ENCODE data around the gene ELK4. TPM values are rescaled to one million over a fixed set of nuclear protein-coding genes. Genes with fewer than 3 reads are reported as not detected.

The ELK4 gene
- total and polyA plus RNA-seq, 2 experiments from 2014 or later, result 5.1 to 19.7 TPM

DNA sequence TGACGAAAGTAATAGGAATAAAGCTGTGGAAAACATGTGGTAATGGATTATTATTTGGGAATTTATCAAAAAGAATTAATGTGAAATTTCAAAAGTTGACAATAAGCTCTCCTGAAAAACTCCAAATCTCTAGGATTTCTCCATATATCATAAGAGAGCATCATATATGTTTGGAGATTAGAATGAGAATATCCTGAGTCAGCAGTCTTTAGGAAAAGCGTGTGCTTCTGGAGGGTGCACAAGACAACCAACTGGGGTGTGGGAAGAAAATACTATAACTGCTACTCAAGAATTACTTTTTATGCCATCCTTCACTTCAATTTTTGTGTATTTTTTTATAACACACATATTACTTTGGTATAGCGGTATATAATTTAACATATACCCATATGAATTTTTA is 19.7 kb downstream of the ELK4 start (continued):
- no peak for TF ChIP-seq CTCF (conservative IDR thresholded peaks at IDR 0.05; ENCODE audit: low read depth in 2 of 2)
- TF ChIP-seq JUNB (IDR thresholded peaks at IDR 0.05; ENCODE audit: unreplicated experiment), result no peak
- TF ChIP-seq, protein P1, sequence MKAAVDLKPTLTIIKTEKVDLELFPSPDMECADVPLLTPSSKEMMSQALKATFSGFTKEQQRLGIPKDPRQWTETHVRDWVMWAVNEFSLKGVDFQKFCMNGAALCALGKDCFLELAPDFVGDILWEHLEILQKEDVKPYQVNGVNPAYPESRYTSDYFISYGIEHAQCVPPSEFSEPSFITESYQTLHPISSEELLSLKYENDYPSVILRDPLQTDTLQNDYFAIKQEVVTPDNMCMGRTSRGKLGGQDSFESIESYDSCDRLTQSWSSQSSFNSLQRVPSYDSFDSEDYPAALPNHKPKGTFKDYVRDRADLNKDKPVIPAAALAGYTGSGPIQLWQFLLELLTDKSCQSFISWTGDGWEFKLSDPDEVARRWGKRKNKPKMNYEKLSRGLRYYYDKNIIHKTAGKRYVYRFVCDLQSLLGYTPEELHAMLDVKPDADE (IDR thresholded peaks at IDR 0.05), result no peak

DNA sequence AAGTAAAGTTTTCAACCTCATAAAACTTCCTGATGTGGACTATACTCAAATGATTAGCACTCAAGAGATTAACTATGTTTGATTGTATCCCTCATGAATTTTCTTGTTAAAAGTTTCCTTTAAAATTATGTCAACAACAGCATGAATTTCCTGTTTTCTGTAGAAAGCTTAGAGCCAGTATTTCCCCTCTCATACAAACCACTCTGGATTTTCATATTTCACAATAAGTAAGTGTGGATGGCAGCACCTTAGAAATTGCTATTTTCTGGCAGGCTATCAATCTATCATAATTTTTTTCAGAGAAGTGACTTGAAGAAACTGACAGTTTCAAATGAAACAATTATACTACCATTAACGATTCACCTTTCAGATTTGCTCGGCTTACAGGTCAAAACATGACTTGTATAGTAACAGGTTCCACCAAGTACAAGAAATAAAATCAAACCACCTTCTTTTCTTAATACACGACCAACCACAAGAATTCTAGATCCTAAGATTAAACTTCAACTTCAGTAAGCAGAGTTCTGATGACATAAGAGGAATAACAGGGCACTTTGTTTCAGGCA is 20.8 kb downstream of the ELK4 start:
- Histone ChIP-seq H3K27me3 (ENCODE audit: insufficient read depth) (no peaks in the 10 kb centered on the region), H3K79me2 (replicated peaks; ENCODE audit: insufficient read depth) (peaks cover 36% of the 10 kb centered on the region), H3K27ac (ENCODE audit: low read depth) (no peak overlapping the region), H3K36me3 (ENCODE audit: insufficient read depth) (peaks cover 23% of the 10 kb centered on the region), H3K9me2 (ENCODE audit: insufficient read depth) (no peaks in the 10 kb centered on the region), H3K4me2 (no peak overlapping the region), H2AFZ (no peak overlapping the region), H3K4me3 (no peak overlapping the region), H4K20me1 (replicated peaks; ENCODE audit: insufficient read depth) (peaks cover 22% of the 10 kb centered on the region), H3K4me1 (ENCODE audit: insufficient read depth) (no peaks in the 10 kb centered on the region), H3F3A (replicated peaks; ENCODE audit: low read depth) (no peaks in the 10 kb centered on the region)
- H3K36me3 Mint-ChIP-seq (ENCODE audit: low read depth), result peaks cover 43% of the 10 kb centered on the region; the same call in 2 of the 3 replicates
- no peaks in the 10 kb centered on the region for H3K27me3 Mint-ChIP-seq (ENCODE audit: insufficient read depth, low read depth, poor library complexity)
- peak overlapping the region; percentile 35; the same call in 1 of the 2 replicates for H3K27ac Mint-ChIP-seq
- 0 out of 3 replicates have a peak, but pooled peaks cover 4% of the 10 kb centered on the region for H3K4me1 Mint-ChIP-seq
- H3K4me3 Mint-ChIP-seq, result no peak overlapping the region
- DNase-seq (ENCODE audit: low spot score), result no peak
- no peak for ATAC-seq
- no peaks in the 10 kb centered on the region for H3K9me3 Mint-ChIP-seq
- TF ChIP-seq, protein P1 (IDR thresholded peaks at IDR 0.05), result no peak
- no peak for TF ChIP-seq CTCF (conservative IDR thresholded peaks at IDR 0.05; ENCODE audit: low read depth in 2 of 2)
- no peak for TF ChIP-seq CREB1 (CRISPR knock-in tag; IDR thresholded peaks at IDR 0.05; ENCODE audit: low read depth)
- TF ChIP-seq, protein P2, sequence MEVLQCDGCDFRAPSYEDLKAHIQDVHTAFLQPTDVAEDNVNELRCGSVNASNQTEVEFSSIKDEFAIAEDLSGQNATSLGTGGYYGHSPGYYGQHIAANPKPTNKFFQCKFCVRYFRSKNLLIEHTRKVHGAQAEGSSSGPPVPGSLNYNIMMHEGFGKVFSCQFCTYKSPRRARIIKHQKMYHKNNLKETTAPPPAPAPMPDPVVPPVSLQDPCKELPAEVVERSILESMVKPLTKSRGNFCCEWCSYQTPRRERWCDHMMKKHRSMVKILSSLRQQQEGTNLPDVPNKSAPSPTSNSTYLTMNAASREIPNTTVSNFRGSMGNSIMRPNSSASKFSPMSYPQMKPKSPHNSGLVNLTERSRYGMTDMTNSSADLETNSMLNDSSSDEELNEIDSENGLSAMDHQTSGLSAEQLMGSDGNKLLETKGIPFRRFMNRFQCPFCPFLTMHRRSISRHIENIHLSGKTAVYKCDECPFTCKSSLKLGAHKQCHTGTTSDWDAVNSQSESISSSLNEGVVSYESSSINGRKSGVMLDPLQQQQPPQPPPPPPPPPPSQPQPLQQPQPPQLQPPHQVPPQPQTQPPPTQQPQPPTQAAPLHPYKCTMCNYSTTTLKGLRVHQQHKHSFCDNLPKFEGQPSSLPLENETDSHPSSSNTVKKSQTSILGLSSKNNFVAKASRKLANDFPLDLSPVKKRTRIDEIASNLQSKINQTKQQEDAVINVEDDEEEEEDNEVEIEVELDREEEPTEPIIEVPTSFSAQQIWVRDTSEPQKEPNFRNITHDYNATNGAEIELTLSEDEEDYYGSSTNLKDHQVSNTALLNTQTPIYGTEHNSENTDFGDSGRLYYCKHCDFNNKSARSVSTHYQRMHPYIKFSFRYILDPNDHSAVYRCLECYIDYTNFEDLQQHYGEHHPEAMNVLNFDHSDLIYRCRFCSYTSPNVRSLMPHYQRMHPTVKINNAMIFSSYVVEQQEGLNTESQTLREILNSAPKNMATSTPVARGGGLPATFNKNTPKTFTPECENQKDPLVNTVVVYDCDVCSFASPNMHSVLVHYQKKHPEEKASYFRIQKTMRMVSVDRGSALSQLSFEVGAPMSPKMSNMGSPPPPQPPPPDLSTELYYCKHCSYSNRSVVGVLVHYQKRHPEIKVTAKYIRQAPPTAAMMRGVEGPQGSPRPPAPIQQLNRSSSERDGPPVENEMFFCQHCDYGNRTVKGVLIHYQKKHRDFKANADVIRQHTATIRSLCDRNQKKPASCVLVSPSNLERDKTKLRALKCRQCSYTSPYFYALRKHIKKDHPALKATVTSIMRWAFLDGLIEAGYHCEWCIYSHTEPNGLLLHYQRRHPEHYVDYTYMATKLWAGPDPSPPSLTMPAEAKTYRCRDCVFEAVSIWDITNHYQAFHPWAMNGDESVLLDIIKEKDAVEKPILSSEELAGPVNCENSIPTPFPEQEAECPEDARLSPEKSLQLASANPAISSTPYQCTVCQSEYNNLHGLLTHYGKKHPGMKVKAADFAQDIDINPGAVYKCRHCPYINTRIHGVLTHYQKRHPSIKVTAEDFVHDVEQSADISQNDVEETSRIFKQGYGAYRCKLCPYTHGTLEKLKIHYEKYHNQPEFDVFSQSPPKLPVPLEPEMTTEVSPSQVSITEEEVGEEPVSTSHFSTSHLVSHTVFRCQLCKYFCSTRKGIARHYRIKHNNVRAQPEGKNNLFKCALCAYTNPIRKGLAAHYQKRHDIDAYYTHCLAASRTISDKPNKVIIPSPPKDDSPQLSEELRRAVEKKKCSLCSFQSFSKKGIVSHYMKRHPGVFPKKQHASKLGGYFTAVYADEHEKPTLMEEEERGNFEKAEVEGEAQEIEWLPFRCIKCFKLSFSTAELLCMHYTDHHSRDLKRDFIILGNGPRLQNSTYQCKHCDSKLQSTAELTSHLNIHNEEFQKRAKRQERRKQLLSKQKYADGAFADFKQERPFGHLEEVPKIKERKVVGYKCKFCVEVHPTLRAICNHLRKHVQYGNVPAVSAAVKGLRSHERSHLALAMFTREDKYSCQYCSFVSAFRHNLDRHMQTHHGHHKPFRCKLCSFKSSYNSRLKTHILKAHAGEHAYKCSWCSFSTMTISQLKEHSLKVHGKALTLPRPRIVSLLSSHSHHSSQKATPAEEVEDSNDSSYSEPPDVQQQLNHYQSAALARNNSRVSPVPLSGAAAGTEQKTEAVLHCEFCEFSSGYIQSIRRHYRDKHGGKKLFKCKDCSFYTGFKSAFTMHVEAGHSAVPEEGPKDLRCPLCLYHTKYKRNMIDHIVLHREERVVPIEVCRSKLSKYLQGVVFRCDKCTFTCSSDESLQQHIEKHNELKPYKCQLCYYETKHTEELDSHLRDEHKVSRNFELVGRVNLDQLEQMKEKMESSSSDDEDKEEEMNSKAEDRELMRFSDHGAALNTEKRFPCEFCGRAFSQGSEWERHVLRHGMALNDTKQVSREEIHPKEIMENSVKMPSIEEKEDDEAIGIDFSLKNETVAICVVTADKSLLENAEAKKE (CRISPR knock-in tag; IDR thresholded peaks at IDR 0.05), result no peak
- TF ChIP-seq JUNB (IDR thresholded peaks at IDR 0.05; ENCODE audit: unreplicated experiment), result no peak
- TF ChIP-seq NANOG (IDR thresholded peaks at IDR 0.05; ENCODE audit: borderline replicate concordance), result no peak
- TF ChIP-seq ZNF114 (CRISPR knock-in tag; IDR thresholded peaks at IDR 0.05), result no peak

Measured in GM23338 (cell line).